Subcutaneous abdominal adipose tissue (tissue), 5 donors: Measurements from ENCODE around the gene BLVRB.
A peak's percentile ranks its signal among the peaks of the same experiment; 100 is the strongest.

Experiments used
- H3K27ac ChIP-seq: one replicate; pipeline ENCODE4 v1.7.0; 2013; ENCODE audit warnings: low read depth, mild to moderate bottlenecking, inconsistent platforms, low read length, moderate library complexity
- H3K27me3 ChIP-seq, 5 donors: one replicate each; pipeline ENCODE4 v1.7.0; 2013; ENCODE audit warnings: low read length in 5 of 5, inconsistent platforms in 1 of 5; ENCODE audit not compliant: control insufficient read depth in 5 of 5, insufficient read depth in 4 of 5
- H3K36me3 ChIP-seq, 5 donors: one replicate each; pipeline ENCODE4 v1.7.0; 2013; ENCODE audit warnings: low read length in 5 of 5; ENCODE audit not compliant: control insufficient read depth in 5 of 5, insufficient read depth in 5 of 5
- H3K4me1 ChIP-seq, 5 donors: one replicate each; pipeline ENCODE4 v1.7.0; 2013; ENCODE audit warnings: low read length in 5 of 5, mild to moderate bottlenecking in 3 of 5, moderate library complexity in 1 of 5; ENCODE audit not compliant: control insufficient read depth in 5 of 5, insufficient read depth in 5 of 5
- H3K4me3 ChIP-seq, 5 donors: one replicate each; pipeline ENCODE4 v1.7.0; 2013; ENCODE audit warnings: low read length in 5 of 5, low read depth in 1 of 5
- H3K9ac ChIP-seq, 5 donors: one replicate each; pipeline ENCODE4 v1.7.0; 2013; ENCODE audit warnings: low read length in 5 of 5, mild to moderate bottlenecking in 4 of 5, moderate library complexity in 3 of 5
- H3K9me3 ChIP-seq, 5 donors: one replicate each; pipeline ENCODE4 v1.7.0; 2013; ENCODE audit warnings: low read length in 5 of 5; ENCODE audit not compliant: control insufficient read depth in 5 of 5
- donor health status: healthy.
- donor health status: healthy.
- donor health status: healthy.
- donor health status: healthy.
- donor health status: healthy.

Gene BLVRB

DNA sequence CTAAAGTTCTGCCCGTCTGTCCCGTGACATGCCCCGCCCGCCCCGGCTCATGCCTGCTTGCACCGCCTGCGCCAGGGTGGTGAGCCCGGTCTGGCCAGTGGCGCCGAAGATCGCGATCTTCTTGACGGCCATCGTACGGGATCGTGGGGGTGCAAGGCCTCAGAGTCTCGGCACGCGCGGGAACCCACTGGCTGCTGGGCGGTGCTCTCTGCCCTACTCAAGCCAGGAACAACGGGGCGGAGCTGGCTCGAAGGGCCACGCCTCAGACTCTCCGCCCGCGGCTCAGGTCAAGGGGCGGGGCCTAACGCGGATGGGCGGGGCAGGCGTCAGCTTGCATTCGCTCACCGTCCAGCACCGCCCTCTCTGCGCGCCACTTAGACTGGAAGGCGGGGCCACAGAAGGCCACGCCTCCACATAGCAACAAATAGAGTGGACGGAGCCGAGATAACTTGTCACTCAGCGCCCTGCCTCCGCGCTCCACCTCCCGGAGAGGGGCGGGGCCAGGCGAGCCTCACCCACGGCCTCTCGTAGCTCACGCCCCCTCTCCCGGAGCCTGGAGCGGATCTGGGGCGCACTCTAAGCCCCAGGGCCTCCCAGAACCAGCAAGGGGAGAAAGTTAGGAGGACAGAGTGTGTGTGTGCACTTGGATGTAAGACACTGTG lies at the start of gene BLVRB:
Gene BLVRB (minus strand): TSS at position 189 of the 662 bp plus-strand sequence. CDS start 57 bp downstream, at position 132.
- Histone ChIP-seq H3K4me1 (peaks cover 13 to 59% (median 53%) of the 10 kb centered on the region in 5 donors), H3K27ac (peak within 1 kb of the TSS; percentile 98), H3K36me3 (no peaks in the 10 kb centered on the region)

DNA sequence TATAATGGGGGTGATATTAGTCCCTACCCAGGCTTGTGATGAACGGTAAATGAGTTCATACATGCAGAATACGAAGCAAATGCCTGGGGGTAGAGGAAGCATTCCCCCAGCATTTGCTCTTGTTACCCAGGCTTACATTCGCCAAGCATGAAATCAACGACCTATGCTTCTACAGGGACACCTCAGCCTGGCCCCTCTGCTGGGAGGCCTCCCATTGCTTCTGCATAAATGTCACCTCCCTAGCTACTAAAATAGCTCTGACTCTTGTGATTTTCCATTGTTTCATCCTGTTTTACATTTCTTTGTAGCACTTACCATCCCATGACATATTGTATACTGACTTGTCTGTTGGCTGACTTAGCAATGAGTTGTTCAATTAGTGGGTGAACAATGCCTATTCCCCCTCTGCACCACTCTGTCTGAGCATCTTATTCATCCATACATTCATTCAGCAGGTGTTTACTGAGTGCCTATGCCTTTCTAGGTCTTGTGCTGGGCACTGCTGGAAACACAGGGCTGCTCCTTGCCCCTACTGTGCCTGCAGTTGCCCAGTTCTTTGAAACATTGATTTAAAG lies 48.3 kb upstream of the BLVRB start:
- H3K27ac ChIP-seq: no peak overlapping the region
- peaks cover 0 to 11% (median 9%) of the 10 kb centered on the region in 5 donors for H3K4me1 ChIP-seq
- peaks cover 0 to 4% (median 0%) of the 10 kb centered on the region in 5 donors for H3K36me3 ChIP-seq
- peaks cover 9 to 21% (median 20%) of the 10 kb centered on the region in 5 donors for H3K27me3 ChIP-seq
- no peak overlapping the region for H3K9ac ChIP-seq
- no peaks in the 10 kb centered on the region for H3K9me3 ChIP-seq
- no peak overlapping the region for H3K4me3 ChIP-seq

More for the DNA sequence above, at the start of gene BLVRB:
- Histone ChIP-seq H3K9me3 (no peaks in the 10 kb centered on the region), H3K27me3 (no peaks in the 10 kb centered on the region), H3K9ac (peak within 1 kb of the TSS; percentile 78 to 87 (median 86)), H3K4me3 (peak within 1 kb of the TSS; percentile 72 to 82 (median 75))

DNA sequence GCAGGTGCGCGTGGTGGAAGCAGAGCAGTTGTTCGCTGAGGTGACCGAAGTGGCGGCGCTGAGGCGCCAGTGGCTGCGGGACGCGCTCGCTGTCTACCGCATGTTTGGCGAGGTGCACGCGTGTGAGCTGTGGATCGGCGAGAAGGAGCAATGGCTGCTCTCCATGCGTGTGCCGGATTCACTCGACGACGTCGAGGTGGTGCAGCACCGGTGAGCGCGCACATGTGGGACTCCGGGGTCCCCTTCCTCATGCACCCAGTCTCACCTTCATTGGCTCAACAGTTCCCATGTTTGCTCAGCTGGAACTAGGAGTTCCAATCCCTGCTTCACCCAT lies 47.8 kb upstream of the BLVRB start:
- Histone ChIP-seq H3K4me1 (peaks cover 0 to 11% (median 9%) of the 10 kb centered on the region in 5 donors), H3K36me3 (peaks cover 0 to 4% (median 0%) of the 10 kb centered on the region in 5 donors), H3K9ac (no peak overlapping the region), H3K27me3 (peaks cover 9 to 21% (median 20%) of the 10 kb centered on the region in 5 donors), H3K4me3 (peak overlapping the region in 1 of 5 donors; percentile 37), H3K9me3 (no peaks in the 10 kb centered on the region), H3K27ac (no peak overlapping the region)

DNA sequence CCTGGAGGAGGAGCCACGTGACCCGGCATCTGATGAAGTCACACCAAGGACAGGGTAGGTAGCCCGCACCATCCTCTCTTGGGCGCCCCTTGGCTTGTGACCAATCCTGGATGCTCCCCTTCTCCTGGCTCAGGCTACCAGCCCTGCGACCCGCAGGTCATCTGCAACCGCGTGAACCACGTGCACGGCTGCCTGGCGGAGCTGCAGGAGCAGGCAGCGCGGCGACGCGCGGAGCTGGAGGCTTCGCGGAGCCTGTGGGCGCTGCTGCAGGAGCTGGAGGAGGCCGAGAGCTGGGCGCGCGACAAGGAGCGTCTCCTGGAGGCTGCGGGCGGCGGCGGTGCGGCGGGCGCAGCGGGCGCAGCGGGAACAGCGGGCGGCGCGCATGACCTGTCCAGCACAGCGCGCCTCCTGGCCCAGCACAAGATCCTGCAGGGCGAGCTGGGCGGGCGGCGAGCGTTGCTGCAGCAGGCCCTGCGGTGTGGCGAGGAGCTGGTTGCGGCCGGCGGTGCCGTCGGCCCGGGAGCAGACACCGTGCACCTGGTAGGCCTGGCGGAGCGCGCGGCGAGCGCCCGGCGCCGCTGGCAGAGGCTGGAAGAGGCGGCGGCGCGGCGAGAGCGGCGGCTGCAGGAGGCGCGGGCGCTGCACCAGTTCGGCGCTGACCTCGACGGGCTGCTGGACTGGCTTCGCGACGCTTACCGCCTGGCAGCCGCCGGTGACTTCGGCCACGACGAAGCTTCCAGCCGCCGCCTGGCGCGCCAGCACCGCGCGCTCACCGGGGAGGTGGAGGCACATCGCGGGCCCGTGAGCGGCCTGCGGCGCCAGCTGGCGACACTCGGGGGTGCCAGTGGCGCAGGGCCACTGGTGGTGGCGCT lies 47.2 kb upstream of the BLVRB start:
- no peak overlapping the region for H3K9ac ChIP-seq
- peaks cover 0 to 4% (median 0%) of the 10 kb centered on the region in 5 donors for H3K36me3 ChIP-seq
- H3K27me3 ChIP-seq: peaks cover 9 to 21% (median 20%) of the 10 kb centered on the region in 5 donors
- peak overlapping the region in 3 of 5 donors; percentile 22 to 53 (median 37) for H3K4me3 ChIP-seq
- no peaks in the 10 kb centered on the region for H3K9me3 ChIP-seq
- peaks cover 0 to 11% (median 9%) of the 10 kb centered on the region in 5 donors for H3K4me1 ChIP-seq
- no peak overlapping the region for H3K27ac ChIP-seq

DNA sequence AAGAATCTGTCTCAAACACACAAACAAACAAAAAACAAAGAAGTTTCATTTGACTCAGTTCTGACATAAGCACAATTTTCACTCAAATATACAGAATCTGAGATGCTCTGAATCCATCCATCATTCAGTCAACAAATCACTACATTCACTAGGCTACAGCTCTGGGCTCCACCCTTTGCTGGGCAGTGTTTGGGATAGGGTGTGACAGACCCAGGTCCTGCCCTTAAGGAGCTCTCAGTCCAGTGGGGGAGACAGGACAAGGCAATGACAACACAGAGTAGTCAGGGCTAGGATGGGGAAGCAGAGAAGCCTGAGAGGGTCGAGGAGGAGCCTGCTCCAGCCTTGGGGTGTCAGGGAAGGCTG lies 46.5 kb upstream of the BLVRB start:
- Histone ChIP-seq H3K9me3 (no peaks in the 10 kb centered on the region), H3K27ac (no peak overlapping the region), H3K9ac (no peak overlapping the region), H3K27me3 (peaks cover 9 to 21% (median 20%) of the 10 kb centered on the region in 5 donors), H3K36me3 (peaks cover 0 to 4% (median 0%) of the 10 kb centered on the region in 5 donors), H3K4me1 (peaks cover 0 to 11% (median 9%) of the 10 kb centered on the region in 5 donors), H3K4me3 (peak overlapping the region in 2 of 5 donors; percentile 37 to 53)

DNA sequence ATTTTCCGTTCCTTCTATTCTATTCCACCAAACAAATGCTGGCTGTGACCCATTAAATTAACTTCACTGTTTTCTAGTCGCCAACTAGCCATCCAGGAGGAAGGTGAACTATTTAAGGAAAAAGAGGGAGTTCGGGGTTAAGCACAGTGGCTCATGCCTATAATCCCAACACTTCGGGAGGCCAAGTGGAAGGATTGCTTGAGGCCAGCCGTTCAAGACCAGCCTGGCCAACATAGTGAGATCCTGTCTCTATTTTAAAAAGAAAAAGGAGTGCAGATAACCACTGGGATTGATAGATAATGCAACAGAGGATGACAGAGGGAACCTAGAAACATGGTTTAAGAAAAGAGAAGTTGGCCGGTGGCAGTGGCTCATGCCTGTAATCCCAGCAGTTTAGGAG lies 45.9 kb upstream of the BLVRB start:
- no peaks in the 10 kb centered on the region for H3K9me3 ChIP-seq
- H3K4me1 ChIP-seq: peaks cover 0 to 11% (median 9%) of the 10 kb centered on the region in 5 donors
- H3K4me3 ChIP-seq: no peak overlapping the region
- H3K9ac ChIP-seq: no peak overlapping the region
- H3K36me3 ChIP-seq: peaks cover 0 to 4% (median 0%) of the 10 kb centered on the region in 5 donors
- no peak overlapping the region for H3K27ac ChIP-seq
- peaks cover 9 to 21% (median 20%) of the 10 kb centered on the region in 5 donors for H3K27me3 ChIP-seq

DNA sequence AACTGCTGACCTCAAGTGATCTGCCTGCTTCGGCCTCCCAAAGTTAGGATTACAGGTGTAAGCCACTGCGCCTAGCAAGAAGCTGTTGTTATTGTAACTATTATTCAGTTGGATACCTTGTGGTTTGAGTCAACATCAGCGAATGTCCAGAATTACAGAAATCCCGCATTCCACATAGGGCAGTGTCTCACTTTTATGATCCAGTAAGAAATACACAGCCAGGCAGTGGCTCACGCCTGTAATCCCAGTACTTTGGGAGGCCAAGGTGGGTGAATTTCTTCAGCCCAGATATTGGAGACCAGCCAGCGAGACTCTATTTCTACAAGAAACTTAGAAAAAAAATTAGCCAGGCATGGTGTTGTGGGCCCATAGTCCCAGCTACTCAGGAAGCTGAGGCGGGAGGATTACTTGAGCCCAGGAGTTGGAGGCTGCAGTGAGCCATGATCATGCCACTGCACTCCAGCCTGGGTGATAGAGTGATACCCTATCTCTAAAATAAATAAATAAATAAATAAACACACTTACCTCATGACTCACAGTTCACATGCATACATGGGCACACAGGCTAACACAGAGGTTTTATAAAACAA lies 45.1 kb upstream of the BLVRB start:
- Histone ChIP-seq H3K4me1 (peaks cover 0 to 11% (median 9%) of the 10 kb centered on the region in 5 donors), H3K9ac (no peak overlapping the region), H3K27ac (no peak overlapping the region), H3K4me3 (no peak overlapping the region), H3K27me3 (peaks cover 9 to 21% (median 20%) of the 10 kb centered on the region in 5 donors), H3K9me3 (no peaks in the 10 kb centered on the region), H3K36me3 (peaks cover 0 to 4% (median 0%) of the 10 kb centered on the region in 5 donors)

DNA sequence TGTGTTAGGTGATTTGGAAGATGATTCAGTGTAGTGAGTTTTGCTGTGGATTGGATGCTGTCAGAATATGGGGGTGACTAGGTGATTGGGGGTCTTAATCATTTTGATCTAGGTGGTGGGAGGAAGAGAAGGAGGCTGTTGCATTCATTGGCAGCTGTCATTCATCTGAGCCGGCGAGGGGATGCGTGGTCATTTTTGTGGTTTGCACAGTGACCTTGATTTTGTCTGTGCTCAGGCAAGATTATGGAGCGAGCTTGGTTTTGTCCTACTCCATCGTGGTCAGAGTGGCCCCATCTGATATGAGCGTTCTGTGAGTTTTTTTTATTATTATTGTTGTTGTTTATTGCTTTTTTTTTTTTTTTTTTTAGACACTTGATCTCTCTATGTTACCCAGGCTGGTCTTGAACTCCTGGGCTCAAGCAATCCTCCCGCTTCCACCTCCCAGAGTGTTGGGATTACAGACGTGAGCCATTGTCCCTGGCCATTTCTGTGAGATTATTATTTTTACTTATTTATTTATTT lies 43.3 kb upstream of the BLVRB start:
- H3K27me3 ChIP-seq: peaks cover 6 to 14% (median 13%) of the 10 kb centered on the region in 5 donors
- H3K4me1 ChIP-seq: peaks cover 0 to 11% (median 9%) of the 10 kb centered on the region in 5 donors
- peaks cover 0 to 2% (median 0%) of the 10 kb centered on the region in 5 donors for H3K36me3 ChIP-seq
- H3K27ac ChIP-seq: no peak overlapping the region
- no peak overlapping the region for H3K9ac ChIP-seq
- no peak overlapping the region for H3K4me3 ChIP-seq
- H3K9me3 ChIP-seq: no peaks in the 10 kb centered on the region

DNA sequence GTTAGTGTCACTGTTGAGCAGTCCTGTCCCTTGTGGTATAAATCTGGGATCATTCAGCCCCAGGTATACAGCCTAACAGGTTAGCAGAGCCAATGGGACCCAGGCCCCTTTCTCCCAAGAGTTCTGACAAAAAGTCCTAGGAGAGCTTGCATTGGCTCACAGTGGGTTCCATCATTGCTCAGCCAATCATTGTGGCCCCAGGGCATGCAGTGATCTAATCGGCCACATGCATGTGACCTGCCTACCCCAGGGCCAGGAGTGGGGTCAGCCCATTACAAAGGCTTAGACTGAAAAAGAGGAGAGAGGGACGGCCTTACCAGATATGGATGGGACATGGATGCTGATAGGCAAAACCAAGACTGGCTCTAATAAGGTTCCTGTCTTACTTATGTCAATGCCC lies 42.3 kb upstream of the BLVRB start:
- H3K9ac ChIP-seq: no peak overlapping the region
- peaks cover 2 to 10% (median 5%) of the 10 kb centered on the region in 5 donors for H3K27me3 ChIP-seq
- peaks cover 0 to 6% (median 4%) of the 10 kb centered on the region in 5 donors for H3K4me1 ChIP-seq
- no peak overlapping the region for H3K4me3 ChIP-seq
- no peak overlapping the region for H3K27ac ChIP-seq
- peaks cover 0 to 2% (median 0%) of the 10 kb centered on the region in 5 donors for H3K36me3 ChIP-seq
- no peaks in the 10 kb centered on the region for H3K9me3 ChIP-seq
